ENCODE results near the gene HPCAL4.

The HPCAL4 gene

GRCh38 chr1:39654291-39654690 lies 36.9 kb downstream of the HPCAL4 start:
- Histone ChIP-seq H3K9ac (ENCODE audit: low read length) (no peak overlapping the region), H3K36me3 (replicated peaks; ENCODE audit: insufficient read depth, low read length) (no peaks in the 10 kb centered on the region), H3K79me2 (ENCODE audit: low read length) (no peaks in the 10 kb centered on the region), H3K9me2 (replicated peaks; ENCODE audit: insufficient read depth, low read length) (no peaks in the 10 kb centered on the region), H3F3A (ENCODE audit: insufficient read depth, low read length) (no peaks in the 10 kb centered on the region), H4K20me1 (ENCODE audit: insufficient read depth, low read length) (no peaks in the 10 kb centered on the region), H3K4me3 (ENCODE audit: low read length) (no peak overlapping the region), H3K4me1 (ENCODE audit: low read length) (peaks cover 15% of the 10 kb centered on the region), H3K4me2 (ENCODE audit: low read depth, low read length) (no peak overlapping the region), H3K27me3 (replicated peaks; ENCODE audit: insufficient read depth, low read length) (no peaks in the 10 kb centered on the region), H3K9me3 (replicated peaks; ENCODE audit: insufficient read depth, low read length) (no peaks in the 10 kb centered on the region), H3K27ac (ENCODE audit: low read length) (no peak overlapping the region), H2AFZ (ENCODE audit: low read length) (no peak overlapping the region)
- TF ChIP-seq CTCF (IDR thresholded peaks at IDR 0.05; ENCODE audit: low read length) (no peak), EZH2phosphoT487 (IDR thresholded peaks at IDR 0.05; ENCODE audit: low read length) (no peak)
- no peak for DNase-seq

GRCh38 chr1:39653546-39654031 lies 37.6 kb downstream of the HPCAL4 start:
- DNase-seq = peak; percentile 85
- Histone ChIP-seq H2AFZ (ENCODE audit: low read length) (peak overlapping the region; percentile 42), H3K36me3 (replicated peaks; ENCODE audit: insufficient read depth, low read length) (no peaks in the 10 kb centered on the region), H3K4me1 (ENCODE audit: low read length) (peaks cover 15% of the 10 kb centered on the region), H4K20me1 (ENCODE audit: insufficient read depth, low read length) (no peaks in the 10 kb centered on the region), H3K9me3 (replicated peaks; ENCODE audit: insufficient read depth, low read length) (no peaks in the 10 kb centered on the region), H3F3A (ENCODE audit: insufficient read depth, low read length) (no peaks in the 10 kb centered on the region), H3K4me2 (ENCODE audit: low read depth, low read length) (peak overlapping the region; percentile 40; the same call in 1 of the 2 replicates), H3K79me2 (ENCODE audit: low read length) (no peaks in the 10 kb centered on the region), H3K9ac (ENCODE audit: low read length) (no peak overlapping the region), H3K27ac (ENCODE audit: low read length) (no peak overlapping the region), H3K9me2 (replicated peaks; ENCODE audit: insufficient read depth, low read length) (no peaks in the 10 kb centered on the region), H3K27me3 (replicated peaks; ENCODE audit: insufficient read depth, low read length) (no peaks in the 10 kb centered on the region), H3K4me3 (ENCODE audit: low read length) (no peak overlapping the region)
- TF ChIP-seq EZH2phosphoT487 (IDR thresholded peaks at IDR 0.05; ENCODE audit: low read length) = no peak
- TF ChIP-seq EZH2 (optimal IDR thresholded peaks at IDR 0.05; ENCODE audit: low read depth, low read length) = no peak
- TF ChIP-seq CTCF (IDR thresholded peaks at IDR 0.05; ENCODE audit: low read length) = peak; percentile 85

GRCh38 chr1:39652554-39652953 lies 38.7 kb downstream of the HPCAL4 start:
- Histone ChIP-seq H3F3A (ENCODE audit: insufficient read depth, low read length) (no peaks in the 10 kb centered on the region), H2AFZ (ENCODE audit: low read length) (no peak overlapping the region), H3K9me2 (replicated peaks; ENCODE audit: insufficient read depth, low read length) (no peaks in the 10 kb centered on the region), H3K9ac (ENCODE audit: low read length) (no peak overlapping the region), H3K27me3 (replicated peaks; ENCODE audit: insufficient read depth, low read length) (no peaks in the 10 kb centered on the region), H4K20me1 (ENCODE audit: insufficient read depth, low read length) (no peaks in the 10 kb centered on the region), H3K4me1 (ENCODE audit: low read length) (peaks cover 11% of the 10 kb centered on the region), H3K9me3 (replicated peaks; ENCODE audit: insufficient read depth, low read length) (no peaks in the 10 kb centered on the region), H3K27ac (ENCODE audit: low read length) (no peak overlapping the region), H3K4me2 (ENCODE audit: low read depth, low read length) (no peak overlapping the region), H3K4me3 (ENCODE audit: low read length) (no peak overlapping the region), H3K36me3 (replicated peaks; ENCODE audit: insufficient read depth, low read length) (no peaks in the 10 kb centered on the region), H3K79me2 (ENCODE audit: low read length) (no peaks in the 10 kb centered on the region)
- no peak for DNase-seq
- TF ChIP-seq EZH2phosphoT487 (IDR thresholded peaks at IDR 0.05; ENCODE audit: low read length) = no peak
- no peak for TF ChIP-seq CTCF (IDR thresholded peaks at IDR 0.05; ENCODE audit: low read length)
- TF ChIP-seq EZH2 (optimal IDR thresholded peaks at IDR 0.05; ENCODE audit: low read depth, low read length) = no peak
